HG03432 (cell line): Measurements from ENCODE around the gene TAB2.
A peak's percentile ranks its signal among the peaks of the same experiment; 100 is the strongest.
"Not testable (repeated sequence)": the region's sequence is repeated elsewhere in the genome, so short reads cannot be mapped to it uniquely, and the experiment has no call there.

Experiments used
- ATAC-seq: cut with Tn5 transposase; IDR thresholded peaks from one replicate; pipeline ENCODE4 v1.9.1; 2021; ENCODE audit warnings: mild to moderate bottlenecking, moderate library complexity; ENCODE audit not compliant: unreplicated experiment

TAB2 gene

DNA sequence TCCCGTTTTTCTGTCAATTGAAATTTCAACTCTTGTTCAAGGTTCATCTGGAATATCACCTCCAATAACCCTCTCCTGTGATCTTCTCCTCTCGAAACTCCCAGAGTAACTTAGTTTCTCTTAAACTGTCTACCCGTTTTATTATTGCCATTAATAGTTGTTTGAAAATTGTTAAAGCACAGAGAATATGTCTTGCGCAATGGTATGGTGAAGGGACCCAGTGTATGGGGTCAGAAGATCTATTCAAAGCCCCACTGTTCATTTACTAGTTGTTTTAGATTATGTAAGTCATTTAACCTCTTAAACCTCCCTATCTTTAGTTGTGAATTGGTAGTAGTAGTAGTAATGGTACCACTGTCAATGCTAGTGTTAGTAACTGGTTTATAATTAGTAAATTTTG is 6.2 kb upstream of the TAB2 start:
- no peak for ATAC-seq

GRCh38 chr6:149311766-149312165 is 5.7 kb upstream of the TAB2 start:
- no peak for ATAC-seq

DNA sequence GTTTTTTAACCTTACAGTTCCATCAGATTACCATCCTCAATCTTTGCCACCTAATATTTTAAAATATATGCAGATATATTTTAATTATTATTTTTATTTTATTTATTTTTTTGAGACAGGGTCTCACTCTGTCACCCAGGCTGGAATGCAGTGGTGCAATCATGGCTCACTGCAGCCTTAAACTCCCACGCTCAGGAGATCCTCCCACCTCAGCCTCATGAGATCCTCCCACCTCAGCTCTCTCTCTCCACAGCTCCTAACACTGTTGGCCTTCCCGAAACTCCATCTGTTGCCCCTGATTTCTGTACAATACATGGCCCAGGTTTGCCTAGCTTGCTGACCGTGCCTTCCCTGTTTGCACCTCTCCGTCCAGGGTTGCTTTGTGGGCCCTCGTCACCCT is 4.4 kb upstream of the TAB2 start:
- ATAC-seq, result no peak

GRCh38 chr6:149313861-149314260 is 3.7 kb upstream of the TAB2 start:
- no peak for ATAC-seq

GRCh38 chr6:149314325-149314905 is 3.1 kb upstream of the TAB2 start:
- ATAC-seq, result no peak

DNA sequence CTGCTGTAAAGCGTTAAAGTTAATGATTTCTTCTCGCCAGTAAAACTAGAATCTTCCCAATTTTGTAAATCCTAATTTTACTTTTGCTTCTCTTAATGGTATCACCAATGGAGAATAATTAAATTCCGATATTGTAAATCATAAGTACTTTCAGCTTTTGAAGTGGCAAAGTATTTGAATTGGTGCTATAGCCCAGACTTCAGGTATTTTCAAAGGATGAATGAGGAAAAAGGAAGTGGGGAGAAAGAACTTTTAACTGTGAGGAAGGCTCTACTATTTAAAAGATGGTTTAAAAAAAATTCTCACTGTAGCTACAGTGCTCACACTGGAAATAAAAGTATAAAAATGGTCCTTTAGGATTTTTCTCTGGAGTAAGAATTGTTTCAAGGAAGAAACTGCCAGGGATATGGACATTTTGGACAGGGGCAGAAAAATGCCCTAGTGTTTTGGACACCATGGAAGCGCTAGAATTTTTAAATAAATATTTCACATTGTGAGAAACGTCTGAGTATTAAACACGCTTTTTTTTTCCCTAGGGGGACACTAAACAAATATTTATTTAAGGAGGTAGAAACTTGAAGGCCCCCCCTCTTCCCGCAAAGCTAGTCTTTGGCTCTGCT is 1.3 kb upstream of the TAB2 start:
- ATAC-seq, result no peak

DNA sequence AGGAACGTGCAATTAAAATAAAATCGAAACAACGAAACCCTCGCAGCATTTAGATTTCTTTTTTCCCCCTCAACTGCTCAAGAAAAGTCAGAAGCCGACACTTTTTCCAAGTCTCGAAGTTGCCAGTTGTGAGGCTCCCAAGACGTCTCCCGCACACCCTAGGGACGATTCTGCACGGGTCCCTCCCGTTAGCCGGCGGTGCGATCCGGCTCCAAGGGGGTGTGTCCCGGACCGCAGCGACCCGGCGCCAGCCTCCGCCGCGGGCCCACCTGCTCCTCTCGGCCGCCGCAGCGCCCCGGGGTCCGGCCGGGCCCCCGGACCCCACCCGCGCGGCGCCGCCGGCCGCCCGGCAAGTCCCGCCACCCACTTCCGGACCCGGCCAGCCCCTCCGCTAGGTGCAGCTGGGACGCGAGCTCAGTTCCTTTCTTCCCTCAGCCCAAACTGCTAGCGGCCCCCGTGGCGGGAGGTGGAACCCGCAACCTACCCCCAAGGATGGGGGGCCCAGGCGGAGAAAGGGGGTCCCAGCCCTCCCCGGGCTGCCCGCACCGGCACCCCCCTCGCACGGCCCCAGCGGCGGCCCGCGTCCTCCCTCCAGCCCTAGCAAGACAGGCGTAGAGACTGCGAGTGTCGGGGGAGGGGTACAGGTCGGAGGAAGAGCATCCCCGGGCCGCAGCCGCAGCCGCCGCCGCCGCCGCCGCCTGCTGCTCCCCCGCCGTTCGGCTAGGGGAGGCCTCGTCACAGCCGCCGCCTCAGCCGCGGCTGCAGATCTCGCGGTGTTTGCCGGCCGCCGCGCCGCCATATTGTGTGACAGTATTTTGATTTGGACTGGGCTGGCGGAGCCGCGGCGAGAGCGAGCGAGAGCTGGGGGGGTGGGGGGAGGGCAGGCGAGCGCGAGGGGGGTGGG is 520 bp upstream of the TAB2 start:
- peak; percentile 84 for ATAC-seq

DNA sequence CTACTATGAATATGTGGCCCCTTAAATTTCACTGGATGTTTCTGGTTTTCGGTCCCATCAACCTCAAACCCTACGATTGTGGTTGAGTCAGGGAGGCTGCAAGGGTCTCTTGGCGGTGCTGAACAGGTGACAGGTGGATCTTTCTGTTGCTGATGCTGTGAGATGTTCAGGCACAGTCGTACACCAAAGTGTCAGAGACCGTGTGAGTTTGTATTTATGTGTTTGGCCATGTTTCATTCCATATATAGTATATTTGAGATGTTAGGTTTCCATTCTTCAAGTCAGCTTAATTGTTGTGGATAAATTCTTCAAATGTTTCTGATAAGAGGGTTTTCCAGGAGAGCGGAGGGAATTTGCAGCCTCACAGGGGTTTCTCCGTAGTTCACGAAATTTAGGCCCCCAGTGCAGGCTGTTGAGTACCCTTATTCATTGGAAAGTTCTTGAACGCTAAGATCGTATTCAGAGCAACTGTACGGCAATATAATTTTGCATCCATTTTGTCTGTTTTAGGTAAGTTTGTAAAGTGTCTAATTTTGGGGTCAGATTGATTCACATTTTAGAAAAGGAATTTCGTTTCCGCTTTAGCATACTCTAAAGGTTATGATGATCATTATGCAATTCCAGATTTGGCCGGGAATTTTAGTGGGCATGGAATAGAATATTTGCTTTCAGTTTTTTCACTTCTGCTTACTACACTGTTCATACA is 1.2 kb downstream of the TAB2 start:
- ATAC-seq, result no peak

DNA sequence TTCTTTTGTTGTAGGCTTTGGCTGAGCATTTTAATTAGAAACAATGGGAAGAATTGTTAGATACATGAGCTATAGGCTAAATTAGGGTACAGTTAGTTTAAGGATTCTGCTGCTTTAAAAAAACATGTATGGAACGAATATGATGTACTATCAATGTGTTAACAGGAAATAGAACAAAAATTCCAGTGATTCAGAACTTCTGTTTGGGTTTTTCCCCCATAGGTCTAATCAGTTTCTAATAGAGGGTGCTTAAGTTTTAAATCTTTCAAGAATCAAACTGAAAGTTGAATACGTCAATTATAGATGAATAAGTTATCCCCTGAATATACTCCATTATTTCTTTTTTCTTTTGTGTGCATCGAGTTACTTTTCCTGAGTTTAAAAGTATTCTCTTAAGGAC is 1.9 kb downstream of the TAB2 start:
- ATAC-seq, result no peak

DNA sequence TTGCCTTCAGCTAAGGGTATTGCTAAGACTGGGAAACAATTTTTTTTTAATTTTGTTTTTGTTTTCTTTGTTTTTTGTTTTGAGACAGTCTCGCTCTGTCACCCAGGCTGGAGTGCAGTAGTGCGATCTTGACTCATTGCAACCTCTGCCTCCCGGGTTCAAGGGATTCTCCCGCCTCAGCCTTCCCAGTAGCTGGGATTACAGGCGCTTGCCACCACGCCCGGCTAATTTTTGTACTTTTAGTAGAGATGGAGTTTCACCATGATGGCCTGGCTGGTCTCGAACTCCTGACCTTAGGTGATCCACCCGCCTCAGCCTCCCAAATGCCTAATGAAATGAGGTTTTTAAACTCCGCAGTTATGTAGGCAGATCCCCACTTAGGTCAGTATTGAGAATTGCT is 2.5 kb downstream of the TAB2 start:
- ATAC-seq, result not testable (repeated sequence)

- no peak for ATAC-seq
These were observed 3.3 kb downstream of the TAB2 start for GRCh38 chr6:149320796-149321195.

DNA sequence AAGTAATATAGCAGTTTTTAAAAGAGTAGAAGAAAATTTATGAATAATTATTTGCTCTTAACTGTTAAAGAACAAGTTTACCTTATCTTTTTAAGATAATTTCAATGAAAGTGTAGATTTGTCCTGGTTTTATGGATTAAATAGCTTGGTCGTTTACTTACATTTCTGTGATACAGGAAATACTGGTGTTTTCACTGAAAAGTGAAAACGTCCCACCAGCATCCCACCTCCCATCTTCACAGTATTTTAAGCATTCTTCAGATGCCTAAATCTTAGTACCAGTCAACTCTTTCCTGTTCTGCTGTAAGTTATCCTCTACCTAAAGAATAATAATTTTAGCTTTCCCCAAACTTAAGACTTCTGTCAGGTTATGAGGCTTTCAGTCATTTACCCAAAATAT is 5.8 kb downstream of the TAB2 start:
- ATAC-seq, result no peak

GRCh38 chr6:149323925-149324324 is 6.4 kb downstream of the TAB2 start:
- no peak for ATAC-seq

DNA sequence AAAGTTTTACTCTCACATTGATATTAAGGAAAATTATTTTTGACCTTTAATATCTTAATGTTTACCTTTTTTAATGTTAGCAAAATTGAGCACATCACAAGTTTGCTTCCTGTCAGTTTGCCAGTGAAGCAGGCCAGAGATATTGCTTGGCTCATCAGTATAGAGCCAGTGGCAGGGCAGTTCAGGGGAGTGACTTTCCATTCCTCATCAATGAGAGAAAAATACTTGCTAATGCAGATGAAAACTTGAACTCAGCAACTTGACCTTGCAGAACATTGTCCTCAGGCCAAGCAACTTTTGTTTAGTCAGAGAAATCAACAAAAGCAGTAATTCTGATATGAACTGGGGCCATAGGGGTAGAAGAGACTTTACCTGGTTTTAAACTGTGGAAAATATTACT is 6.9 kb downstream of the TAB2 start:
- ATAC-seq, result no peak

DNA sequence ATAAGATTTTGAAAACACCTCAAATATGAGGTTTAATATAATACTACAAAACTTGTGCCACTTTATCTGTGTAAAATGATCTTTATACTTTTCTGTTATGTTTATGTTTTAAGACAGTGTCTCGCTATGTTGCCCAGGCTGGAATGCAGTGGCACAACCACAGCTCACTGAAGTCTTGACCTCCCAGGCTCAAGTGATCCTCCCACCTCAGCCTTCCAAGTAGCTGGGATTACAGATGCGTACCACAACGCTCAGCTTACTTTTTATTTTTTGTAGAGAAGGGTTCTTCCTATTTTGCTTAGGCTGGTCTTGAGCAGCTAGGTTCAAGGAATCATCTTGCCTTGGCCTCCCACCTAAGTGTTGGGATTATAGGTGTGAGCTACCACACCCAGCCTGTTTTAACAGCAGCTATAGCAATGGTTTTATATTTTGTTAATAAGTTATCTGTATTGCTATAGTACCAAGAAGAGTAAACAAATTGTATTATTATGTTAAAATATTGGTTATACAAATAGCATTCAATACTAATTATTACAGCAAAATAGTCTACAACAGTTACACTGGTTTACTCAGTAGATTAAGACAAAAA is 8.2 kb downstream of the TAB2 start:
- ATAC-seq, result no peak

GRCh38 chr6:149327638-149328037 is 10.1 kb downstream of the TAB2 start:
- no peak for ATAC-seq

GRCh38 chr6:149328083-149328482 is 10.6 kb downstream of the TAB2 start:
- ATAC-seq, result no peak

- no peak for ATAC-seq
These were observed 12.0 kb downstream of the TAB2 start for GRCh38 chr6:149329529-149329928.

- no peak for ATAC-seq
These were observed 12.6 kb downstream of the TAB2 start for GRCh38 chr6:149330133-149330532.

GRCh38 chr6:149331043-149331807 is 13.7 kb downstream of the TAB2 start:
- no peak for ATAC-seq
